Hepatocyte (in vitro differentiated cells): ENCODE data around the gene GABRA1. TPM values are rescaled to one million over a fixed set of nuclear protein-coding genes. Genes with fewer than 3 reads are reported as not detected.
A peak's percentile ranks its signal among the peaks of the same experiment; 100 is the strongest.

ENCODE experiments used
- DNase-seq: peaks from one replicate; pipeline ENCODE4 v3.0.0-alpha.2; 2016; ENCODE audit warnings: low spot score
- H2AFZ ChIP-seq: fragments of 200-600 bp; sonication (generic); 2 replicates; pipeline ENCODE4 v1.6.0; 2016; ENCODE audit warnings: antibody characterized with exemption, mild to moderate bottlenecking
- H3K27ac ChIP-seq: fragments of 200-600 bp; sonication (generic); 2 replicates; pipeline ENCODE4 v1.5.1; 2016; ENCODE audit warnings: mild to moderate bottlenecking
- H3K27me3 ChIP-seq: fragments of 200-600 bp; sonication (generic); 2 replicates; pipeline ENCODE4 v1.6.1; 2016
- H3K36me3 ChIP-seq: fragments of 200-600 bp; sonication (generic); replicated peaks from 2 replicates; pipeline ENCODE4 v1.5.1; 2016; ENCODE audit warnings: low read depth; ENCODE audit not compliant: insufficient read depth
- H3K4me1 ChIP-seq: fragments of 200-600 bp; sonication (generic); 2 replicates; pipeline ENCODE4 v1.5.1; 2016; ENCODE audit warnings: mild to moderate bottlenecking, moderate library complexity; ENCODE audit not compliant: insufficient read depth
- H3K4me2 ChIP-seq: fragments of 200-600 bp; sonication (generic); 2 replicates; pipeline ENCODE4 v1.6.0; 2016
- H3K4me3 ChIP-seq: fragments of 200-600 bp; sonication (generic); 2 replicates; pipeline ENCODE4 v1.5.1; 2016; ENCODE audit warnings: mild to moderate bottlenecking
- H3K79me2 ChIP-seq: fragments of 200-600 bp; sonication (generic); 2 replicates; pipeline ENCODE4 v1.6.0; 2017; ENCODE audit warnings: mild to moderate bottlenecking
- H3K9me2 ChIP-seq: fragments of 200-600 bp; sonication (generic); replicated peaks from 2 replicates; pipeline ENCODE4 v1.6.0; 2017; ENCODE audit warnings: mild to moderate bottlenecking; ENCODE audit not compliant: insufficient read depth
- H3K9me3 ChIP-seq: fragments of 200-600 bp; sonication (generic); 2 replicates; pipeline ENCODE4 v1.5.1; 2016; ENCODE audit warnings: low read depth, mild to moderate bottlenecking
- H4K20me1 ChIP-seq: fragments of 200-600 bp; sonication (generic); 2 replicates; pipeline ENCODE4 v1.6.0; 2016; ENCODE audit warnings: mild to moderate bottlenecking; ENCODE audit not compliant: insufficient read depth, poor library complexity, severe bottlenecking
- EZH2 ChIP-seq: fragments of 200-600 bp; sonication (generic); IDR thresholded peaks from 2 replicates; pipeline ENCODE4 v1.6.1; 2016; ENCODE audit warnings: antibody characterized with exemption, mild to moderate bottlenecking, borderline replicate concordance
- EZH2phosphoT487 ChIP-seq: fragments of 200-600 bp; sonication (generic); IDR thresholded peaks from one replicate; pipeline ENCODE4 v1.6.1; 2018; ENCODE audit warnings: antibody characterized with exemption, mild to moderate bottlenecking, low read depth, moderate library complexity; ENCODE audit not compliant: unreplicated experiment, severe bottlenecking
- WGBS: methylation state at CpG from one replicate; pipeline ENCODE4 v1.1.6; 2016; ENCODE audit warnings: low lambda C conversion rate; ENCODE audit errors: missing lambda C conversion rate; 5-methylcytosine and 5-hydroxymethylcytosine counted together
- polyA plus RNA-seq: library from polyadenylated mRNA; unstranded; fragments of >200 nt; fragmentation: Nextera tagmentation; extraction: Ambion mirVana; gene quantifications from 2 replicates; pipeline ENCODE4 v1.2.1, GENCODE V29; 2016
- total RNA-seq: library from RNA; depleted of rRNA; stranded (reverse); fragments of >200 nt; gene quantifications from 2 replicates; pipeline ENCODE4 v1.2.3, GENCODE V29; 2014
- TF ChIP-seq, protein P1 (sequence below): fragments of 200-600 bp; sonication (generic); IDR thresholded peaks from 2 replicates; pipeline ENCODE4 v1.5.1; 2016; ENCODE audit warnings: antibody characterized with exemption, mild to moderate bottlenecking; ENCODE audit not compliant: poor library complexity

The GABRA1 gene
- total and polyA plus RNA-seq, 2 experiments from 2014 or later, result 0.30 to 0.42 TPM

DNA sequence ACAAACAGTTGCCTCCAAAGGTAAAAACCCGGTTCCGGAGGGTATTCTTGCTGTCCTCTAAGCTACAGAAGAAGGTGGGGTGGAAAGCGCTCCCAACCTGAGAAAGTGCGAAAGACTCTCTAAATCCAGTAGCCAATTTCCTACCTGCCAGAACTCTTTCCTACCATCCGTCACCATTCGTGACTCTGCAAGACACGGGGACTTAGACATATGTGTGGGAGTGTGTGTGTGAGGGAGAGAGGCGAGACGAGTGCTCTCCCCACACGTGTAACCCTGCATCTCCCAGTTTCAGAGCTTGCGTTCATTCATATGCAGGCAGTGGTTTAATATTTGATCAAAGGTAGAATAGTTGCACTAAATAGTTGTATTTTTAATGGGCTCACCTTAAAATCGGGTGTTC, 473 bp upstream of the GABRA1 start:
- H3K79me2 ChIP-seq, result no peaks in the 10 kb centered on the region
- H3K4me3 ChIP-seq, result no peak overlapping the region
- H3K27me3 ChIP-seq, result peaks cover 48% of the 10 kb centered on the region
- H3K4me1 ChIP-seq, result no peaks in the 10 kb centered on the region
- no peak for TF ChIP-seq EZH2phosphoT487
- TF ChIP-seq, protein P1, sequence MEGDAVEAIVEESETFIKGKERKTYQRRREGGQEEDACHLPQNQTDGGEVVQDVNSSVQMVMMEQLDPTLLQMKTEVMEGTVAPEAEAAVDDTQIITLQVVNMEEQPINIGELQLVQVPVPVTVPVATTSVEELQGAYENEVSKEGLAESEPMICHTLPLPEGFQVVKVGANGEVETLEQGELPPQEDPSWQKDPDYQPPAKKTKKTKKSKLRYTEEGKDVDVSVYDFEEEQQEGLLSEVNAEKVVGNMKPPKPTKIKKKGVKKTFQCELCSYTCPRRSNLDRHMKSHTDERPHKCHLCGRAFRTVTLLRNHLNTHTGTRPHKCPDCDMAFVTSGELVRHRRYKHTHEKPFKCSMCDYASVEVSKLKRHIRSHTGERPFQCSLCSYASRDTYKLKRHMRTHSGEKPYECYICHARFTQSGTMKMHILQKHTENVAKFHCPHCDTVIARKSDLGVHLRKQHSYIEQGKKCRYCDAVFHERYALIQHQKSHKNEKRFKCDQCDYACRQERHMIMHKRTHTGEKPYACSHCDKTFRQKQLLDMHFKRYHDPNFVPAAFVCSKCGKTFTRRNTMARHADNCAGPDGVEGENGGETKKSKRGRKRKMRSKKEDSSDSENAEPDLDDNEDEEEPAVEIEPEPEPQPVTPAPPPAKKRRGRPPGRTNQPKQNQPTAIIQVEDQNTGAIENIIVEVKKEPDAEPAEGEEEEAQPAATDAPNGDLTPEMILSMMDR, result no peak
- TF ChIP-seq EZH2, result no peak
- H4K20me1 ChIP-seq, result no peaks in the 10 kb centered on the region
- no peak for DNase-seq
- no peaks in the 10 kb centered on the region for H3K9me2 ChIP-seq
- 6% methylated on average over 12 of the region's 12 CpGs for WGBS
- peak overlapping the region; percentile 82 for H3K4me2 ChIP-seq
- H3K27ac ChIP-seq, result no peak overlapping the region
- no peaks in the 10 kb centered on the region for H3K36me3 ChIP-seq
- no peaks in the 10 kb centered on the region for H3K9me3 ChIP-seq
- no peak overlapping the region for H2AFZ ChIP-seq

DNA sequence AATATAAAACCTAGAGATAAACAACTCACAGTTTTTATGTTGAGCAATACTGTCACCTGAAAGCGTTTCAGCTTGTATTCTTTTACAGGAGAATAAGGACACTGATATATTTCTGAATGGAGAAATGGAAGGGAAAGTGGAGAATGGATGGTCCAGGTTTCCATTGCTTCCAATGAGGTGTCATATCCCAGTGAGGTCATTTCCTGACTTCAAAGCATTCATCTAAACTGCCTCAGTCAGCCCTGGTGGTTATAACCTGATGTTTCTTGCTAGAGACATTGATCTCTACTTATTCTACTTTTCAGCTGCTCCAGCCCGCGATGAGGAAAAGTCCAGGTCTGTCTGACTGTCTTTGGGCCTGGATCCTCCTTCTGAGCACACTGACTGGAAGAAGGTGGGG, 2.6 kb downstream of the GABRA1 start:
- WGBS, result 71% methylated on average over 3 of the region's 3 CpGs
- H3K79me2 ChIP-seq, result no peaks in the 10 kb centered on the region
- H2AFZ ChIP-seq, result no peak overlapping the region
- H3K9me3 ChIP-seq, result no peaks in the 10 kb centered on the region
- peaks cover 44% of the 10 kb centered on the region for H3K27me3 ChIP-seq
- H3K27ac ChIP-seq, result no peak overlapping the region
- no peaks in the 10 kb centered on the region for H3K9me2 ChIP-seq
- no peaks in the 10 kb centered on the region for H3K4me1 ChIP-seq
- no peak overlapping the region for H3K4me3 ChIP-seq
- H3K36me3 ChIP-seq, result no peaks in the 10 kb centered on the region
- H4K20me1 ChIP-seq, result no peaks in the 10 kb centered on the region
- DNase-seq, result no peak
- no peak overlapping the region for H3K4me2 ChIP-seq
- TF ChIP-seq EZH2phosphoT487 (no peak), EZH2 (no peak)
- TF ChIP-seq, protein P1, result no peak

DNA sequence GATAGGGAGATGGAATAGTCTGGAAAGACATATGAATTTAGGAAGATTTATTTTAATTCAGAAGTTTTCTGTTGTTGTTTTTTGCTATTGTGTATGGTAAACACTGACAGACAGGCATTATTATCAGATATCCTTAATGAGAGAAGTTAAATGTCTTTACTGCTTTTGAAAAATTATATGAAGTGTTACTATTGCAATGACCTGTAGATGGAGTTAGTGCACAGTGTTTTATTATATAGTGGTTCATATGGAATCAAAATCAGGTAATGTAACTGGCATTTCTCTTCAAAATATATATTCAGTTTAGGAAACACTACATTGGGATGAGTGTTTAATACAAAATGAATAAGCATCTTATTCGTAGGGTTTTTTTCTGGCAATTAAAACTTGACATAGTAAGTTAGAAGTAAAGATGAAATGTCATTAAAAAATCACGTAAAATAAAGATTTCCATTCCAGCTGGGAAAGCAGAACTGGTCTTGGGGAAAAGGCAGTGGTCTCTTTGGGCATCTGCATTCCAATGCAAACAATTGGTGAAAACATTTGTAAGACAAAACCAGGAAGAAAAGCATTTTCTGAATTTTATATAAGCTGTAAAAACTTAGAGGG, 3.9 kb downstream of the GABRA1 start:
- DNase-seq, result peak; percentile 5
- Histone ChIP-seq H2AFZ (no peak overlapping the region), H3K36me3 (no peaks in the 10 kb centered on the region), H3K4me2 (no peak overlapping the region), H3K9me2 (no peaks in the 10 kb centered on the region), H3K4me3 (no peak overlapping the region), H3K9me3 (no peaks in the 10 kb centered on the region), H3K27me3 (peaks cover 39% of the 10 kb centered on the region), H3K4me1 (no peaks in the 10 kb centered on the region), H3K79me2 (no peaks in the 10 kb centered on the region), H3K27ac (no peak overlapping the region), H4K20me1 (no peaks in the 10 kb centered on the region)
- TF ChIP-seq EZH2, result no peak
- TF ChIP-seq EZH2phosphoT487, result no peak
- TF ChIP-seq, protein P1, result peak; percentile 59
- WGBS, result 50% methylated on average over 2 of the region's 2 CpGs

DNA sequence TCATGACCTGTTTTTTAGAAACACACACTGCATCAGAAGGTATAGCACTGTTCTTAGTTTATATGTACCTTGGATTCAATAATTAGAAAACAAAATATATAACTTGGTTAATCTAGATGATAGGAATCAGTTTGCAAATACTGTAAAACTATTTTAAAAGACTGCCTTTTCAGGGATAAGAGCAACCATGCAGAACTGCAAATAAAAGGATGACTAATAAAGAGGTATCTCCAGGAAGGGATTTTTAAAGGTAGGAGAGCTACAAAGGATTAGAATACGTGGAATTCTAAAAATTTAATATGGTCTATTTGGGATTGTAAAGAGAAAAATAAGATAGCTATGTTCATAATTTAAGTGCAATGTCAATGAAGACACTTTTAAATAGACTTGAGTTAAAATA, 9.4 kb downstream of the GABRA1 start:
- WGBS, result 39% methylated on average over 1 of the region's 1 CpG
- Histone ChIP-seq H3K27me3 (no peaks in the 10 kb centered on the region), H3K9me2 (no peaks in the 10 kb centered on the region), H3K79me2 (no peaks in the 10 kb centered on the region), H3K36me3 (no peaks in the 10 kb centered on the region), H3K4me1 (no peaks in the 10 kb centered on the region), H3K9me3 (no peaks in the 10 kb centered on the region), H3K4me3 (no peak overlapping the region), H2AFZ (no peak overlapping the region), H3K27ac (no peak overlapping the region), H4K20me1 (no peaks in the 10 kb centered on the region), H3K4me2 (no peak overlapping the region)
- no peak for DNase-seq
- TF ChIP-seq EZH2phosphoT487, result no peak
- no peak for TF ChIP-seq EZH2
